Smooth muscle cell (in vitro differentiated cells): ENCODE results near the gene C2CD4C. TPM values are rescaled to one million over a fixed set of nuclear protein-coding genes. Genes with fewer than 3 reads are reported as not detected.
"Not testable (repeated sequence)": the region's sequence is repeated elsewhere in the genome, so short reads cannot be mapped to it uniquely, and the experiment has no call there.

ENCODE experiments used
- DNase-seq: peaks from one replicate; lab custom pipeline; 2025; ENCODE audit not compliant: unreplicated experiment; lab: John Stamatoyannopoulos, UW
- H2AFZ ChIP-seq: fragments of 200-600 bp; sonication (generic); 2 replicates; pipeline ENCODE4 v1.6.0; 2016; ENCODE audit warnings: antibody characterized with exemption, low read depth, mild to moderate bottlenecking
- H3F3A ChIP-seq: fragments of 200-600 bp; sonication (generic); 2 replicates; pipeline ENCODE4 v1.6.0; 2017; ENCODE audit warnings: antibody characterized with exemption, low read depth
- H3K27ac ChIP-seq: fragments of 200-600 bp; sonication (generic); 2 replicates; pipeline ENCODE4 v1.5.1; 2016; ENCODE audit warnings: low read depth, mild to moderate bottlenecking
- H3K27me3 ChIP-seq: fragments of 200-600 bp; sonication (generic); 2 replicates; pipeline ENCODE4 v1.6.1; 2016; ENCODE audit warnings: low read depth, mild to moderate bottlenecking
- H3K36me3 ChIP-seq: fragments of 200-600 bp; sonication (generic); 2 replicates; pipeline ENCODE4 v1.5.1; 2016; ENCODE audit warnings: low read depth
- H3K4me1 ChIP-seq: fragments of 200-600 bp; sonication (generic); 2 replicates; pipeline ENCODE4 v1.5.1; 2016; ENCODE audit warnings: low read depth
- H3K4me2 ChIP-seq: fragments of 200-600 bp; sonication (generic); 2 replicates; pipeline ENCODE4 v1.6.0; 2016; ENCODE audit warnings: mild to moderate bottlenecking
- H3K4me3 ChIP-seq: fragments of 200-600 bp; sonication (generic); 2 replicates; pipeline ENCODE4 v1.5.1; 2016; ENCODE audit warnings: mild to moderate bottlenecking
- H3K79me2 ChIP-seq: fragments of 200-600 bp; sonication (generic); 2 replicates; pipeline ENCODE4 v1.6.0; 2016; ENCODE audit warnings: low read depth, mild to moderate bottlenecking
- H3K9ac ChIP-seq: fragments of 200-600 bp; sonication (generic); 2 replicates; pipeline ENCODE4 v1.6.0; 2016; ENCODE audit warnings: low read depth
- H3K9me3 ChIP-seq: fragments of 200-600 bp; sonication (generic); replicated peaks from 2 replicates; pipeline ENCODE4 v1.5.1; 2016; ENCODE audit warnings: low read depth
- H4K20me1 ChIP-seq: fragments of 200-600 bp; sonication (generic); 2 replicates; pipeline ENCODE4 v1.6.0; 2016; ENCODE audit warnings: low read depth
- WGBS: methylation state at CpG from one replicate; pipeline ENCODE4 v1.1.7; 2016; ENCODE audit warnings: low lambda C conversion rate; 5-methylcytosine and 5-hydroxymethylcytosine counted together
- polyA plus RNA-seq: library from polyadenylated mRNA; unstranded; fragments of >200 nt; fragmentation: Nextera tagmentation; extraction: Ambion mirVana; gene quantifications from 2 replicates; pipeline ENCODE4 v1.2.1, GENCODE V29; 2016
- total RNA-seq: library from RNA; depleted of rRNA; stranded (reverse); fragments of >200 nt; gene quantifications from 2 replicates; pipeline ENCODE4 v1.2.3, GENCODE V29; 2014
- TF ChIP-seq, protein P1 (sequence below): fragments of 200-600 bp; sonication (generic); IDR thresholded peaks from 2 replicates; pipeline ENCODE4 v1.5.1; 2017; ENCODE audit warnings: borderline replicate concordance, mild to moderate bottlenecking, antibody characterized with exemption; ENCODE audit not compliant: insufficient read depth, poor library complexity, severe bottlenecking

C2CD4C gene
- total and polyA plus RNA-seq, 2 experiments from 2014 or later, result 0.63 to 3.7 TPM

DNA sequence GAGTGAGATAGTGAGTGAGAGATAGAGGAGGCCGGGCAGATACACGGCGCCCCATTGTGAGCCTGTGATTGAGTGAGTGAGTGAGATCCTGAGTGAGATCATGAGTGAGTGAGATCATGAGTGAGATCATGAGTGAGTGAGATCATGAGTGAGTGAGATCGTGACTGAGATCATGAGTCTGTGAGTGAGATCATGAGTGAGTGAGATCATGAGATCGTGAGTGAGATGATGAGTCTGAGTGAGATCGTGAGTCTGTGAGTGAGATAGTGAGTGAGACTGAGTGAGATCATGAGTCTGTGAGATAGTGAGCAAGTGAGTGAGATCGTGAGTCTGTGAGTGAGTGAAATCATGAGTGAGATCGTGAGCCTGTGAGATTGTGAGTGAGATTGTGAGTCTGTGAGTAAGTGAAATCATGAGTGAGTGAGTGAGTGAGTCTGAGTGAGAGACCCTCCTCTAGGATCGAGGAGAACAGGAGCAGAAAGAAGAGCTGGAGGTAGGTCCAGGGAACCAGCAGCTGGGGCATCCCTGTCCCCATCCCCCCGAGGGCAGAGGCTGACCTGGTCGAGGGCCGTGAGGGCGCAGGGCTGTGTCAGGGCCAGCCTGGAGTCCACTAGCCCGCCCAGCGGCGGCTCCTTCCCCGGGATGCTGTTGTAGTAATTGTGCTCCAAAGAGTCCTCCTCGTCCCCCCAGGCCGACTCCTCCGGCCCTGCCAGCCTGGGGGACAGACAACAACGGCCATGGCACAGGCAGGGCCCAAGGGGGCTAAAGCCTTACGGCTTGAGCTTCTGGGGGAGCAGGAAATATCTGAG is 25.4 kb upstream of the C2CD4C start:
- no peak overlapping the region for H3K4me2 ChIP-seq
- 92% methylated on average over 16 of the region's 22 CpGs for WGBS
- DNase-seq, result no peak
- H3K79me2 ChIP-seq, result no peaks in the 10 kb centered on the region
- no peak overlapping the region for H3K4me3 ChIP-seq
- no peaks in the 10 kb centered on the region for H3K4me1 ChIP-seq
- H3K9me3 ChIP-seq, result no peaks in the 10 kb centered on the region
- no peaks in the 10 kb centered on the region for H3F3A ChIP-seq
- no peak overlapping the region for H3K9ac ChIP-seq
- H3K27ac ChIP-seq, result no peak overlapping the region
- TF ChIP-seq, protein P1, sequence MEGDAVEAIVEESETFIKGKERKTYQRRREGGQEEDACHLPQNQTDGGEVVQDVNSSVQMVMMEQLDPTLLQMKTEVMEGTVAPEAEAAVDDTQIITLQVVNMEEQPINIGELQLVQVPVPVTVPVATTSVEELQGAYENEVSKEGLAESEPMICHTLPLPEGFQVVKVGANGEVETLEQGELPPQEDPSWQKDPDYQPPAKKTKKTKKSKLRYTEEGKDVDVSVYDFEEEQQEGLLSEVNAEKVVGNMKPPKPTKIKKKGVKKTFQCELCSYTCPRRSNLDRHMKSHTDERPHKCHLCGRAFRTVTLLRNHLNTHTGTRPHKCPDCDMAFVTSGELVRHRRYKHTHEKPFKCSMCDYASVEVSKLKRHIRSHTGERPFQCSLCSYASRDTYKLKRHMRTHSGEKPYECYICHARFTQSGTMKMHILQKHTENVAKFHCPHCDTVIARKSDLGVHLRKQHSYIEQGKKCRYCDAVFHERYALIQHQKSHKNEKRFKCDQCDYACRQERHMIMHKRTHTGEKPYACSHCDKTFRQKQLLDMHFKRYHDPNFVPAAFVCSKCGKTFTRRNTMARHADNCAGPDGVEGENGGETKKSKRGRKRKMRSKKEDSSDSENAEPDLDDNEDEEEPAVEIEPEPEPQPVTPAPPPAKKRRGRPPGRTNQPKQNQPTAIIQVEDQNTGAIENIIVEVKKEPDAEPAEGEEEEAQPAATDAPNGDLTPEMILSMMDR, result no peak
- H3K27me3 ChIP-seq, result no peaks in the 10 kb centered on the region
- H2AFZ ChIP-seq, result no peak overlapping the region
- no peaks in the 10 kb centered on the region for H4K20me1 ChIP-seq
- no peaks in the 10 kb centered on the region for H3K36me3 ChIP-seq

DNA sequence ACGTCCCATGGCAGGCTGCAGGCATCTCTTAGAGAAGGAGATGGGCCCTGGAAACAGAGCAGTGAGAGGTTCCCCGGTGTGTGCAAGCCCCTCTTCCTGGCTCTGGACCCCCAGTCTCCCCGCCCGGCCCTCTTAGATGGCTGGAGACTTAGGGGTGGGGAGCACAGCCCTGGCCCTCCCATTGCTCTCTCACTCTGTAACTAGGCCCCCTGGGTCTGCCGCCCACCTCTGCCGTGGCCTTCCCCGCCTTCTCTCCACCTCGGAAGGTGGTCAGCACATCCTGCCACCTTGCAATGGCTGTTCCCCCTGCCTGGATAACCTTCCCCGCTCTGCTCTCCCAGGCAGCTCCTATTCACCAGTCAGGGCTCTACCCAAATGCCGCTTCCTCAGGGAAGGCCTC is 21.8 kb upstream of the C2CD4C start:
- Histone ChIP-seq H3K4me1 (no peaks in the 10 kb centered on the region), H3K4me3 (no peak overlapping the region), H3K79me2 (no peaks in the 10 kb centered on the region), H3K4me2 (no peak overlapping the region), H3K9me3 (no peaks in the 10 kb centered on the region), H3K27ac (no peak overlapping the region), H3K9ac (no peak overlapping the region), H2AFZ (no peak overlapping the region), H3F3A (no peaks in the 10 kb centered on the region), H4K20me1 (peaks cover 8% of the 10 kb centered on the region), H3K36me3 (no peaks in the 10 kb centered on the region), H3K27me3 (no peaks in the 10 kb centered on the region)
- 99% methylated on average over 10 of the region's 10 CpGs for WGBS
- TF ChIP-seq, protein P1, result no peak
- DNase-seq, result no peak

DNA sequence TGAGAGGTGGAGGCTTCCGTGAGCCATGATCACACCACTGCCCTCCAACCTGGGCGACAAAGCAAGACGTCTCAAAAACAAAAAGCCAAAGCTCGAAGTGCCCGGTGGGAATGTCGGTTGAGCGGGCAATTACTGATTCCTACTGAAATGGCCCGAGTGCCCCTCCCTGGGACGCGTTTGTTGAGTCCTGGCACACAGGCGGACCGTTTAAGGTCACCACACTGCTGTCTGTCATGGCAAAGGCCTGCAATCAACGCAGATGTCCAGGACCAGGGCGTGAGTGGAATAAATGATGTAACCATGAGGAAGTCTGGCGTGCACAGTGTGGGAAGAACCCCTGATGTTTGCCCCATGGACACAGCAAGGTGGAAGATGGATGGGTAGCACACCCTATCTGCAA is 19.2 kb upstream of the C2CD4C start:
- H4K20me1 ChIP-seq, result peaks cover 8% of the 10 kb centered on the region
- no peak overlapping the region for H3K9ac ChIP-seq
- no peak overlapping the region for H2AFZ ChIP-seq
- no peaks in the 10 kb centered on the region for H3K79me2 ChIP-seq
- H3F3A ChIP-seq, result no peaks in the 10 kb centered on the region
- 91% methylated on average over 15 of the region's 15 CpGs for WGBS
- H3K27me3 ChIP-seq, result no peaks in the 10 kb centered on the region
- H3K9me3 ChIP-seq, result no peaks in the 10 kb centered on the region
- H3K4me3 ChIP-seq, result no peak overlapping the region
- TF ChIP-seq, protein P1, result no peak
- no peak overlapping the region for H3K4me2 ChIP-seq
- no peak for DNase-seq
- no peaks in the 10 kb centered on the region for H3K4me1 ChIP-seq
- H3K27ac ChIP-seq, result no peak overlapping the region
- no peaks in the 10 kb centered on the region for H3K36me3 ChIP-seq

DNA sequence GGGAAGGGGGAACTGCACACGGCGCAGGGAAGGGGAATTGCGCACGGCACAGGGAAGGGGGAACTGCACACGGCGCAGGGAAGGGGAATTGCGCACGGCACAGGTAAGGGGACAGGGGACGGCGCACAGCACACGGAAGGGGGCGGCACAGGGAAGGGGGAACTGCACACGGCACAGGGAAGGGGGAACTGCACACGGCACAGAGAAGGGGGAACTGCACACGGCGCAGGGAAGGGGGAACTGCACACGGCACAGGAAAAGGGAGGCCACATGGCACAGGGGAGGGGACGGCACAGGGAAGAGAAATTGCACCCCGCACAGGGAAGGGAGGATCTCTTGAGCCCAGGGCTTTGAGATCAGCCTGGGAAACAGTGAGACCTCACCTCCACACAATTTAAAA is 18.7 kb upstream of the C2CD4C start:
- not testable (repeated sequence) for H2AFZ ChIP-seq, H3F3A ChIP-seq, H3K27ac ChIP-seq, H3K4me2 ChIP-seq, H3K36me3 ChIP-seq, H3K4me1 ChIP-seq, H3K79me2 ChIP-seq, H3K4me3 ChIP-seq, H3K9ac ChIP-seq, H3K27me3 ChIP-seq, H4K20me1 ChIP-seq, H3K9me3 ChIP-seq, DNase-seq
- 76% methylated on average over 2 of the region's 19 CpGs for WGBS
